MM.1S (cell line): ENCODE data around the gene ECHDC3.

ENCODE experiments used
- DNase-seq: peaks from one replicate; pipeline ENCODE4 v3.0.0-alpha.2; 2015
- H2AFZ ChIP-seq: fragments of 300-600 bp; sonication (generic); 2 replicates; pipeline ENCODE4 v1.6.0; 2016; ENCODE audit warnings: antibody characterized with exemption, low read length
- H3F3A ChIP-seq: fragments of 300-600 bp; sonication (generic); 2 replicates; pipeline ENCODE4 v1.6.1; 2016; ENCODE audit warnings: mild to moderate bottlenecking, antibody characterized with exemption, low read length, moderate library complexity, mixed read lengths; ENCODE audit not compliant: insufficient read depth
- H3K27ac ChIP-seq: fragments of 300-600 bp; sonication (generic); 2 replicates; pipeline ENCODE4 v1.5.1; 2016; ENCODE audit warnings: mild to moderate bottlenecking, low read length
- H3K27me3 ChIP-seq: fragments of 300-600 bp; sonication (generic); replicated peaks from 2 replicates; pipeline ENCODE4 v1.6.0; 2016; ENCODE audit warnings: low read length; ENCODE audit not compliant: insufficient read depth
- H3K36me3 ChIP-seq: fragments of 300-600 bp; sonication (generic); replicated peaks from 2 replicates; pipeline ENCODE4 v1.6.1; 2016; ENCODE audit warnings: mild to moderate bottlenecking, low read length, mixed read lengths; ENCODE audit not compliant: insufficient read depth
- H3K4me1 ChIP-seq: fragments of 300-600 bp; sonication (generic); 2 replicates; pipeline ENCODE4 v1.6.1; 2016; ENCODE audit warnings: low read length, mixed read lengths
- H3K4me2 ChIP-seq: fragments of 300-600 bp; sonication (generic); 2 replicates; pipeline ENCODE4 v1.6.0; 2016; ENCODE audit warnings: low read depth, low read length
- H3K4me3 ChIP-seq: fragments of 300-600 bp; sonication (generic); 2 replicates; pipeline ENCODE4 v1.5.1; 2016; ENCODE audit warnings: low read length, mixed read lengths
- H3K79me2 ChIP-seq: fragments of 300-600 bp; sonication (generic); 2 replicates; pipeline ENCODE4 v1.6.1; 2016; ENCODE audit warnings: mixed run types, low read length, mixed read lengths
- H3K9ac ChIP-seq: fragments of 300-600 bp; sonication (generic); 2 replicates; pipeline ENCODE4 v1.6.1; 2016; ENCODE audit warnings: low read length, mixed read lengths
- H3K9me2 ChIP-seq: fragments of 300-600 bp; sonication (generic); replicated peaks from 2 replicates; pipeline ENCODE4 v1.6.1; 2016; ENCODE audit warnings: mild to moderate bottlenecking, low read length, mixed read lengths; ENCODE audit not compliant: insufficient read depth
- H3K9me3 ChIP-seq: fragments of 300-600 bp; sonication (generic); replicated peaks from 2 replicates; pipeline ENCODE4 v1.6.1; 2016; ENCODE audit warnings: mild to moderate bottlenecking, low read length, mixed read lengths; ENCODE audit not compliant: insufficient read depth
- H4K20me1 ChIP-seq: fragments of 300-600 bp; sonication (generic); 2 replicates; pipeline ENCODE4 v1.6.1; 2016; ENCODE audit warnings: mild to moderate bottlenecking, low read length, moderate library complexity, mixed read lengths; ENCODE audit not compliant: insufficient read depth
- EZH2 ChIP-seq: fragments of 300-600 bp; sonication (generic); optimal IDR thresholded peaks from 2 replicates; pipeline ENCODE3; 2017; ENCODE audit warnings: low read depth, mild to moderate bottlenecking, antibody characterized with exemption, low read length, mixed read lengths
- EZH2phosphoT487 ChIP-seq: fragments of 300-600 bp; sonication (generic); IDR thresholded peaks from 2 replicates; pipeline ENCODE4 v1.6.1; 2018; ENCODE audit warnings: antibody characterized with exemption, low read length
- TF ChIP-seq, protein P1 (sequence below): fragments of 300-600 bp; sonication (generic); IDR thresholded peaks from 2 replicates; pipeline ENCODE4 v1.5.1; 2016; ENCODE audit warnings: antibody characterized with exemption, low read length, mixed read lengths

Gene ECHDC3

DNA sequence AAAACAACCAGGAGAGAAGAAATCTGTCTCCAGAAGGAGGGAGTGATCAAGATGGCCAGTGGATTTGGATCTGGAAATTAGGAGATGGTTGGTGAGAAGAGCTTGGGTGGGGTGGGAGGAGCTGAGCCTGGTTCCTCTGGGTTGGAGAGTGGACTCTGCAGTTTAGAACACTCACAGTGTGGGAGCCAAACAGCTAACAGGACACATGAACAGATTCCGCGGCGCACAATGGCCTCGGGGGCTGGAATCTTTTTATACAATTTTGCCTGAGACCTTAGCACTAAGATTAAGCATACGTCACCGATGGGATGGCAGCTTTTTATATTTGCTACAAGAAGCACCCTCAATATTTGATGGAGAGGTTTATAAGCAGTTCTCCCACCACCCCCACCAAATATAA, 2.9 kb downstream of the ECHDC3 start:
- Histone ChIP-seq H3K9me3 (no peaks in the 10 kb centered on the region), H3K4me3 (no peak overlapping the region), H4K20me1 (no peaks in the 10 kb centered on the region), H3K36me3 (no peaks in the 10 kb centered on the region), H3K9ac (no peak overlapping the region), H3K27me3 (no peaks in the 10 kb centered on the region), H2AFZ (no peak overlapping the region), H3K9me2 (no peaks in the 10 kb centered on the region), H3K27ac (no peak overlapping the region), H3K4me2 (no peak overlapping the region), H3F3A (no peaks in the 10 kb centered on the region), H3K79me2 (no peaks in the 10 kb centered on the region), H3K4me1 (no peaks in the 10 kb centered on the region)
- DNase-seq, result no peak
- no peak for TF ChIP-seq EZH2phosphoT487
- no peak for TF ChIP-seq EZH2
- TF ChIP-seq, protein P1, sequence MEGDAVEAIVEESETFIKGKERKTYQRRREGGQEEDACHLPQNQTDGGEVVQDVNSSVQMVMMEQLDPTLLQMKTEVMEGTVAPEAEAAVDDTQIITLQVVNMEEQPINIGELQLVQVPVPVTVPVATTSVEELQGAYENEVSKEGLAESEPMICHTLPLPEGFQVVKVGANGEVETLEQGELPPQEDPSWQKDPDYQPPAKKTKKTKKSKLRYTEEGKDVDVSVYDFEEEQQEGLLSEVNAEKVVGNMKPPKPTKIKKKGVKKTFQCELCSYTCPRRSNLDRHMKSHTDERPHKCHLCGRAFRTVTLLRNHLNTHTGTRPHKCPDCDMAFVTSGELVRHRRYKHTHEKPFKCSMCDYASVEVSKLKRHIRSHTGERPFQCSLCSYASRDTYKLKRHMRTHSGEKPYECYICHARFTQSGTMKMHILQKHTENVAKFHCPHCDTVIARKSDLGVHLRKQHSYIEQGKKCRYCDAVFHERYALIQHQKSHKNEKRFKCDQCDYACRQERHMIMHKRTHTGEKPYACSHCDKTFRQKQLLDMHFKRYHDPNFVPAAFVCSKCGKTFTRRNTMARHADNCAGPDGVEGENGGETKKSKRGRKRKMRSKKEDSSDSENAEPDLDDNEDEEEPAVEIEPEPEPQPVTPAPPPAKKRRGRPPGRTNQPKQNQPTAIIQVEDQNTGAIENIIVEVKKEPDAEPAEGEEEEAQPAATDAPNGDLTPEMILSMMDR, result no peak

- H3K79me2 ChIP-seq, result no peaks in the 10 kb centered on the region
- H3K9me2 ChIP-seq, result no peaks in the 10 kb centered on the region
- TF ChIP-seq, protein P1, result no peak
- no peak for TF ChIP-seq EZH2phosphoT487
- no peaks in the 10 kb centered on the region for H3K9me3 ChIP-seq
- H3K27me3 ChIP-seq, result no peaks in the 10 kb centered on the region
- H3F3A ChIP-seq, result no peaks in the 10 kb centered on the region
- no peak overlapping the region for H3K27ac ChIP-seq
- no peaks in the 10 kb centered on the region for H3K36me3 ChIP-seq
- no peak overlapping the region for H3K4me3 ChIP-seq
- DNase-seq, result no peak
- no peak overlapping the region for H2AFZ ChIP-seq
- 0 out of 2 replicates have a peak, but pooled peaks cover 8% of the 10 kb centered on the region for H3K4me1 ChIP-seq
- no peak overlapping the region for H3K9ac ChIP-seq
- H3K4me2 ChIP-seq, result no peak overlapping the region
- H4K20me1 ChIP-seq, result no peaks in the 10 kb centered on the region
These were observed 4.8 kb downstream of the ECHDC3 start for GRCh38 chr10:11746883-11747539.

- H3K4me3 ChIP-seq, result no peak overlapping the region
- 0 out of 2 replicates have a peak, but pooled peaks cover 8% of the 10 kb centered on the region for H3K4me1 ChIP-seq
- no peaks in the 10 kb centered on the region for H3F3A ChIP-seq
- H3K36me3 ChIP-seq, result no peaks in the 10 kb centered on the region
- no peak overlapping the region for H2AFZ ChIP-seq
- no peaks in the 10 kb centered on the region for H3K79me2 ChIP-seq
- H3K27me3 ChIP-seq, result no peaks in the 10 kb centered on the region
- no peak for DNase-seq
- no peak overlapping the region for H3K9ac ChIP-seq
- TF ChIP-seq EZH2 (no peak), EZH2phosphoT487 (no peak)
- TF ChIP-seq, protein P1, result no peak
- H3K27ac ChIP-seq, result no peak overlapping the region
- H4K20me1 ChIP-seq, result no peaks in the 10 kb centered on the region
- no peaks in the 10 kb centered on the region for H3K9me2 ChIP-seq
- no peaks in the 10 kb centered on the region for H3K9me3 ChIP-seq
- H3K4me2 ChIP-seq, result no peak overlapping the region
These were observed 6.7 kb downstream of the ECHDC3 start for GRCh38 chr10:11748866-11749265.
